Umbilical cord (tissue), 2 donors: Measurements from ENCODE around the gene ATP8B2. TPM values are rescaled to one million over a fixed set of nuclear protein-coding genes. Genes with fewer than 3 reads are reported as not detected.
"Not testable (repeated sequence)": the region's sequence is repeated elsewhere in the genome, so short reads cannot be mapped to it uniquely, and the experiment has no call there.

Experiments used
- DNase-seq: peaks from one replicate; pipeline ENCODE4 v3.0.0-alpha.2; 2015; ENCODE audit warnings: low spot score
- total RNA-seq: library from RNA; depleted of rRNA; stranded (reverse); fragments of >200 nt; gene quantifications from one replicate; pipeline ENCODE4 v1.2.3, GENCODE V29; 2014; ENCODE audit warnings: low replicate concordance; ENCODE audit not compliant: insufficient read depth

The ATP8B2 gene, protein sequence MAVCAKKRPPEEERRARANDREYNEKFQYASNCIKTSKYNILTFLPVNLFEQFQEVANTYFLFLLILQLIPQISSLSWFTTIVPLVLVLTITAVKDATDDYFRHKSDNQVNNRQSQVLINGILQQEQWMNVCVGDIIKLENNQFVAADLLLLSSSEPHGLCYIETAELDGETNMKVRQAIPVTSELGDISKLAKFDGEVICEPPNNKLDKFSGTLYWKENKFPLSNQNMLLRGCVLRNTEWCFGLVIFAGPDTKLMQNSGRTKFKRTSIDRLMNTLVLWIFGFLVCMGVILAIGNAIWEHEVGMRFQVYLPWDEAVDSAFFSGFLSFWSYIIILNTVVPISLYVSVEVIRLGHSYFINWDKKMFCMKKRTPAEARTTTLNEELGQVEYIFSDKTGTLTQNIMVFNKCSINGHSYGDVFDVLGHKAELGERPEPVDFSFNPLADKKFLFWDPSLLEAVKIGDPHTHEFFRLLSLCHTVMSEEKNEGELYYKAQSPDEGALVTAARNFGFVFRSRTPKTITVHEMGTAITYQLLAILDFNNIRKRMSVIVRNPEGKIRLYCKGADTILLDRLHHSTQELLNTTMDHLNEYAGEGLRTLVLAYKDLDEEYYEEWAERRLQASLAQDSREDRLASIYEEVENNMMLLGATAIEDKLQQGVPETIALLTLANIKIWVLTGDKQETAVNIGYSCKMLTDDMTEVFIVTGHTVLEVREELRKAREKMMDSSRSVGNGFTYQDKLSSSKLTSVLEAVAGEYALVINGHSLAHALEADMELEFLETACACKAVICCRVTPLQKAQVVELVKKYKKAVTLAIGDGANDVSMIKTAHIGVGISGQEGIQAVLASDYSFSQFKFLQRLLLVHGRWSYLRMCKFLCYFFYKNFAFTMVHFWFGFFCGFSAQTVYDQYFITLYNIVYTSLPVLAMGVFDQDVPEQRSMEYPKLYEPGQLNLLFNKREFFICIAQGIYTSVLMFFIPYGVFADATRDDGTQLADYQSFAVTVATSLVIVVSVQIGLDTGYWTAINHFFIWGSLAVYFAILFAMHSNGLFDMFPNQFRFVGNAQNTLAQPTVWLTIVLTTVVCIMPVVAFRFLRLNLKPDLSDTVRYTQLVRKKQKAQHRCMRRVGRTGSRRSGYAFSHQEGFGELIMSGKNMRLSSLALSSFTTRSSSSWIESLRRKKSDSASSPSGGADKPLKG
- total RNA-seq, result 107 TPM

DNA sequence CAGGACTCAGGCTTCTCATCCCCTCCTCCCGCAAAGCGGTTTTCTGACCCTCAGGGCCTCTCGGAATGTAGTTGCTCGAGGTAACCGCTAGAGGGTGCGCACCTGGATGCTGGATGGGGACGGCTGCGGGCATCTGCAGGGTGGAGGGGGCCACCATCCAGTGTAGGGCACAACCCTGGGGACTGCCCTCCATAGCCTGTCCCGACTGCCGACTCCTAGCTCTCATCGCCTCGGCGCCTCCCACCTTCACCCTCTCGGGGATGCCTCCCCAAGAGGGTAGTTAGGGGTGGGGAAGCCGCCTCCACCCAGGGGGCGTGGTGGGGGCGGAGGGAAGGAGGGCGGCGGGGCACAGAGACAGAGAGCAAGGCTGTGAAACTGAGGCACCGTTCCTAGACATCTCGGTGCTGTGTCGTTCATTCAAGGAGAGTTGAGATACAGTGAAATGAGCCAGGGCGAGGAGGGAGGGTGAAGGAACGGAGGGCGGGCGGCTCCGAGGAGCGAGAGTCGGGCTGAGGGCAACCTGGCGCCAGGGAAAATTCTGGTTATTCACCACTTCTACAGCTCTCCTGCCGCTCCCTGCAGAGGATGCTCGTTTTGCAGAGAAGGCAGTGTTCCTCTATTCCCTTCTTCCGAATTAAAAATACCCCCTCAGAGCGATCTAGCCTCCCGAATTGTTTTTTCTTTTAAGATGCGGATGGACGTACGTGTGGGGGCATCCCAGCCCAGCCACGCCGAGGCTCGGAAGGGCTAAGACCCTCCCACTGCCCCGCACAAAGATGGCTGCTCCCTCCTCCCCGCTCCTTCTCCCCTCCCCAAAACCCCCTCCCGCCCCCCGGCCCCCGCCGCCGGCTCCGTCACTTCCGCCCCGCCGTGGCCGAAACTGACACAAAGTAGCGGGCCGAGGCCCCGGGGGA lies at the start of gene ATP8B2:
Gene ATP8B2 (plus strand): TSS at position 857 of the 914 bp plus-strand sequence. CDS start 2,617 bp downstream, outside the sequence.
- peak; percentile 80 for DNase-seq

DNA sequence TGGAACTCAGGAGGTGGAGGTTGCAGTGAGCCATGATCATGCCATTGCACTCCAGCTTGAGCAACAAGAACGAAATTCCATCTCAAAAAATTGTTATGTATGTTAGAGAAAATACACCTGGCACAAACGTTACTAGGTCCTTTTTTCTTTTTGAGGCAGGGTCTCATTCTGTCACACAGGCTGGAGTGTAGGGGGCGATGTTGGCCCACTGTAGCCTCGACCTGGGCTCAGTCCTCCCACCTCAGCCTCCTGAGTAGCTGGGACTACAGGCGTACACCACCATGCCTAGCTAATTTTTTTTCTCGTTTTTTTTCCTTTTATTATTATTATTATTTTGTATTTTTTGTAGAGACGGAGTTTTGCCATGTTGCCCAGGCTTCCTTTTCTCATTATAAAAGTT lies 48.5 kb upstream of the ATP8B2 start:
- DNase-seq, result no peak

DNA sequence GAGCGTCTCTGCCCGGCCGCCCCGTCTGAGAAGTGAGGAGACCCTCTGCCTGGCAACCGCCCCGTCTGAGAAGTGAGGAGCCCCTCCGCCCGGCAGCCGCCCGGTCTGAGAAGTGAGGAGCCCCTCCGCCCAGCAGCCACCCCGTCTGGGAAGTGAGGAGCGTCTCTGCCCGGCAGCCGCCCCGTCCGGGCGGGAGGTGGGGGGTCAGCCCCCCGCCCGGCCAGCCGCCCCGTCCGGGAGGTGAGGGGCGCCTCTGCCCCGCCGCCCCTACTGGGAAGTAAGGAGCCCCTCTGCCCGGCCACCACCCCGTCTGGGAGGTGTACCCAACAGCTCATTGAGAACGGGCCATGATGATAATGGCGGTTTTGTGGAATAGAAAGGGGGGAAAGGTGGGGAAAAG lies 37.7 kb upstream of the ATP8B2 start:
- not testable (repeated sequence) for DNase-seq

DNA sequence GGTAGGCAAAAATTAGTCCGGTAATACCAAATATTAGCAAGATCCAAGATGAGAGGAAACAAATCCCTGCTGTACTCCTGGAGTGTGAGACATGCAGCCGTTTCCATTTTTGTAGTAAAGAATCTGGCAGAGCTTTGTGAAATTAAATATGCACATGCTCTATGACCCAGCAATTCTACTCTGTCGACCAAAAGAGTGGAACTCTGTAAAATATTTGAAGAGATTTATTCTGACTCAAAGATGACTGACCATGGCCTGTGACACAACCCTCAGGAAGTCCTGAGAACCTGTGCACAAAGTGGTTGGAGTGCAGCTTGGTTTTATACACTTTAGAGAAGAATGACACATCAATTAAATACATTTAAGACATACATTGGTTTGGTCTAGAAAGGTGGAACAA lies 36.7 kb upstream of the ATP8B2 start:
- DNase-seq, result no peak

DNA sequence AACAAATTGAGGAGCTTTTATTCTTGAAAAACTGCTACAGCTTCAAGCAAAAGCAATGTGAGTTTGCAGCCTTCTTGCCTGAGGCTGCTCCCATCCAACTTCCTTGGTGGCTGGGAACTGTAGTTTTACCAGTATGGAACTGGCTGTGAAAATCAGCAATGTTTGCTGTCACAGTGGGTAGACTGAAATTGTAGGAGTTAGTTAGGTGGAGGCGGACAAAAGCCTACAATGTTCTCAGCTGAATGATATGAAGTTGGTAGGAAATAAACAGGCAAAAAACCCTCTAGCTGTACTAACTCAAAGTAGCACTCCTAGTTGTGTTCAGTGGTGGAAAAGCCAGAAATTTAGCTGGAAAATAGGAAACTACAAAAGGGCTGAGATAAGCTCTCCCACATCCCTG lies 34.4 kb upstream of the ATP8B2 start:
- no peak for DNase-seq

DNA sequence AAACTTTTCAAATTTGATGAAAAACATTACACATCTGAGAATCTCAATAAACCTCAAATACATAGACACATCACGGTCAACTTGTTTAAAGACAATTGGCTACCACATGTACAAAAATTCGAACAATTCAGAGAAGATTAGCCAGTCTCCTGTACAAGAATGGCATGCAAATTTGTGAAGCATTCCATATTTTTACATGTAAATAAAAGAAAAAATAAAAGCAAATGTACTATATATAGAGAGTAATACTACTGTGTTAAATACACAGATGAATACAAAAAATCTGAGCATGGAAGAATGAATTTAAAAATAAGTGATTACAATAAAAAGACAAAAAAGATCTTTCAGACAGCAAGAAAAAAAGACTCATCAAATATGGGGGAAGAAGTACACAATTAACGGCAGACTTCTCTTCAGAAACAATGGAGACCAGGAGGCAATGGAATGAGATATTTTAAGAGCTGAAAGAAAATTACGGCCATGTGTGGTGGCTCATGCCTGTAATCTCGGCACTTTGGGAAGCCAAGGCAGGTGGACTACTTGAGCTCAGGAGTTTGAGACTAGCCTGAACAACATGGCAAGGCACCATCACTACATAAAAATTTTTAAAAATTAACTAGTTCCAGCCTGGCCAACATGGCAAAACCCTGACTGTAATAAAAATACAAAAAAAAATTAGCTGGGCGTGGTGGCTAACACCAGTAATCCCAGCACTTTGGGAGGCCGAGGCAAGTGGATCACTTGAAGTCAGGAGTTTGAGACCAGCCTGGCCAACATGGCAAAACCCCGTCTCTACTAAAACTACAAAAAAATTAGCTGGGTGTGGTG lies 29.7 kb upstream of the ATP8B2 start:
- no peak for DNase-seq

DNA sequence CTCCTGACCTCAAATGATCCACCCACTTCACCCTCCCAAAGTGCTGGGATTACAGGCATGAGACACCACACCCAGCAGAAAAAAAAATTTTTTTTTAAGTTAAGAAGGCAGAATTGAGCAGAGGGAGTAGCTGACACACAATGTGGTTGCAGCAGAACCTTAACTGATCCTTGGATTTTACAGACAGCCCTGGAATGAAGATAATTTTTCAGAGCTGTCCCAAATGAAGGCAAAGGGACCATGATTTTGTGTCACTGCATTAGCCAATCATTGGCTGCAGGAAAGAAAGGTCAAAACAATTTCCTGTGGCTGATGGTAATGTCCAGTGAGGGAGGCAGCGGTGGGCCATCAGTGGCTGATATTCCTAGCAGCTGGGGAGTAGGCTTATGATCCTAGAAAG lies 23.7 kb upstream of the ATP8B2 start:
- DNase-seq, result no peak

DNA sequence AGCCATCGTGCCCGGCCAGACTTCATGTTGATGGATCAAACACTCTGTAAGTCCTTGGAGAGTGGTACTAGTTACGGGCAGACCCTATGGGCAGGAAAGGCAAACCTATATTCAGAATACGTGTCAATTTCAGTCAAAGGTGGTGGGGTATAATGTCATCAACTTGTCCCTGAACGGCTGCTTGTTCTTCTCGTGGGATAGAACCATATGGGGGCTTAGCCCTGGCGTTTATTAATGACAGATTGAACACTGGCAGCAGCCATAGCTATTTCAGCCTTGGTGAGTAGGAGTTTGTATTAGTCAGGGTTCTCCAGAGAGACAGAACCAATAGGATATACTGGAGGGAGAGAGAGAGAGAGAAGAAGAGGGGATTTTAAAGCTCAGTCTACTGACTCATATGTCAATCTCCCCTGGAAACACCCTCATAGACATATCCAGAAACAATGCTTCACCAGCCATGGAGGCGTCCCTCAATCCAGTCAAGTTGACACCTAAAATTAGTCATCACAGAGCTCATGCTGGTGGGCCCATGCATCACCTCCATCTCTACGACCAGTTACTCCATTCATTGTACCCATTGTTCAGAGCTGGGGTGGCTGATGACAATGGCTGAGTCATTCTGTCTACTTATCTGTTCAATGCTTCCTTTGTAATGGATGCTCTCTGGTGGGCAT lies 20.5 kb upstream of the ATP8B2 start:
- DNase-seq, result no peak

DNA sequence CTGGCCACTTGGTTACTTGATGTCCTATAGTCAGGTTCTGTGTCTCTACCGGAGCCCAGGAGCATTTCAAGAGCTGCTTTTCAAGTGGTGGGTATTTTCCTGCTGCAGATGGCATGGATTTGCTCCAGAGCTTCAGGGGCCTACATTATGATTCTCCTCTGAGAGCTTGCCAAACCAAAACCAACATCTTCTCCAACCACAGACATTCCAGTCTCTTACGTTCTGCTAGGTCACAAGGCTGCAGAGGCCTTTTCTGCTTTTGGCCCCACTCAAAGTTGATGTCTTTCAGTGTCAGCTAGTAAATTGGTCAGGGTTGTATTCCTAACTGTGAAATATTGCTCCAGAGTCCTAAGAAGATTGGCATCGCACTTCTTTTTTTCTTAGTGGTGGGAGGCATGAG lies 19.2 kb upstream of the ATP8B2 start:
- no peak for DNase-seq

DNA sequence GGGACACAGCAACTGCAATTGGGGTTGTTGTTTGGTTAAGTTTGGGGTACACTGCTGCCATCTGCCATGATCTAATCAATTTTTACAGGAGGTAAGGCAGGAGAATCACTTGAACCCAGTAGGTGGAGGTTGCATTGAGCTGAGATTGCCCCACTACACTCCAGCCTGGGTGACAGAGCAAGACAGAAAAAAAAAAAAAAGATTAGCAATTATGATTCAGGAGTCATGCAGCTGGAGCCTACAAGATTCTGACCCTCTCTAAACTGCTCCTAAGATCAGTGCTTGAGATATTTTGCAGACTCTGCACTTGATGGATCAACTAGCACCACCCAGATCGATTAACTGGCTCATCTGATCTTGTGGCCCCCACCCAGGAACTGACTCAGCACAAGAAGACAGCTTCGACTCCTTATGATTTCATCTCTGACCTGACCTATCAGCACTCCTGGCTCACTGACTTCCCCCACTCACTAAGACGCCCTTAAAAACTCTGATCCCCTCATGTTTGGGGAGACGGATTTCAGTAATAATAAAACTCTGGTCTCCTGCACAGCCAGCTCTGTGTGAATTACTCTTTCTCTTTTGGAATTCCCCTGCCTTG lies 17.6 kb upstream of the ATP8B2 start:
- not testable (repeated sequence) for DNase-seq

DNA sequence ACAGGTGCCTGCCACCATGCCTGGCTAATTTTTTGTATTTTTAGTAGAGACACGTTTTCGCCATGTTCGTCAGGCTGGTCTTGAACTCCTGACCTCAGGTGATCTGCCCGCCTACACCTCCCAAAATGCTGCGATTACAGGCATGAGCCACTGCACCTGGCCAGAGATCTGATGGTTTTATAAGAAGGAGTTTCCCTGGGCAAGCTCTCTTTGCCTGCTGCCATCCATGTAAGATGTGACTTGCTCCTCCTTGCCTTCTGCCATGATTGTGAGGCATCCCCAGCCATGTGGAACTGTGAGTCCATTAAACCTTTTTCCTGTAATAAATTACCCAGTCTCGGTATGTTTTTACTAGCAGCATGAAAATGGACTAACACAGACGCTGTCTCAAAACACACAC lies 16.2 kb upstream of the ATP8B2 start:
- DNase-seq, result not testable (repeated sequence)

DNA sequence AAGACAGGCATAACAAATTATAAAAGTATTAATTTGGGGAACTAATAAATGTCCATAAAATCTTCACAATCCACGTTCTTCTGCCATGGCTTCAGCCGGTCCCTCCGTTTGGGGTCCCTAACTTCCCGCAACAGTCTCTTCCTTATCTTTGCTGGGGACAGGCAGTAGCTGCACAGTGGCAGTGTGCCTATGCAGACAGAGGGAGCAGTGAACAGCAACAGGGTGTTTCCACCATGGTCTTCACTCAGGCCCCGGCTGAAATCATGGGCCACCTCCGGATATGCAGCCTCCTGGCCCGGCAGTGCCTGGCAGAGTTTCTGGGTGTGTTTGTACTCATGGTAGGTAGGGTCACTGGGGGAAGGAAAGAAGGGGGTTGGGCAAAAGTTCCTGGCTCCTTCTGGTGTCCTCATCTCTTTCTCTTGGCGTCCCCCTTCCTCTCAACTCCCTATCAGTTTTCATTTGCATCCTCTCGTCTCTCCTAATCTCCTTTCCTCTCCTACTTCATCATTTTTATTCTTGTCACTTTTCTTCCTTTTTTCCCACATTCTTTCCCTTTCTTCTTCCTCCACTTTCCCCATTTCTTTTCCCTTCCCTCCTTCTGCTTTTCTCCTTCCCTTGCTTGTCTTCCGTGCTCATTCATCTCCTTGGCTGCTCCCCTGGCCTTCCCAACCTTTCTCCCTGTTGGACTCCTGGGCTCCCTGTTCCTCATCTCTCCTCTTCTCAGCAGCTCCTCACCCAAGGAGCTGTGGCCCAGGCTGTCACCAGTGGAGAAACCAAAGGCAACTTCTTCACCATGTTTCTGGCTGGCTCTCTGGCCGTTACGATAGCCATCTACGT lies 12.9 kb upstream of the ATP8B2 start:
- not testable (repeated sequence) for DNase-seq

DNA sequence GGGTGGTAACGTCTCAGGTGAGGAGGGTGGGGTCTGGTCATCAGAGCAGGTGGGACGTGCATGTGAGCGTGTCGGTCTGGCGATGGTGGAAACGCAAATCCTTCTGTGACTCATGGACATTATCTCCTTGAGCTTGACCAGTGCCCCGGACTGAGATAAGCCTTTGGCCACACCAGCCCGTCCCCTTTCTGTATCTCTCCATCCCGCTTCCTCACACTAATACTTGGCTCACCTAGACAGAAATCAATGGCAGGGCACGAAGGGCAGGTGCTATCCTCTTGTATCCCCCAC lies 12.3 kb upstream of the ATP8B2 start:
- DNase-seq, result no peak

DNA sequence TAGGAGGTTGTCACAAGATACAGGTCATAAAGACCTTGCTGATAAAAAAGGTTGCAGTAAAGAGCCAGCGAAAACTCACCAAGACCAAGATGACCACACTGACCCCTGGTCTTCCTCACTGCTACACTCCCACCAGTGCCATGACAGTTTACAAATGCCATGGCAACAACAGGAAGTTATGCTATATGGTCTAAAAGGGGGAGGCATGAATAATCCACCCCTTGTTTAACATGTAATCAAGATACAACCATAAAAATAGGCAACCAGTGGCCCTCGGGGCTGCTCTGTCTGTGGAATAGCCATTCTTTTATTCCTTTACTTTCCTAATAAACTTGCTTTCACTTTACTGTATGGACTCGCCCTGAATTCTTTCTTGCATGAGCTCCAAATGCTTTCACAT lies 11.1 kb upstream of the ATP8B2 start:
- not testable (repeated sequence) for DNase-seq

DNA sequence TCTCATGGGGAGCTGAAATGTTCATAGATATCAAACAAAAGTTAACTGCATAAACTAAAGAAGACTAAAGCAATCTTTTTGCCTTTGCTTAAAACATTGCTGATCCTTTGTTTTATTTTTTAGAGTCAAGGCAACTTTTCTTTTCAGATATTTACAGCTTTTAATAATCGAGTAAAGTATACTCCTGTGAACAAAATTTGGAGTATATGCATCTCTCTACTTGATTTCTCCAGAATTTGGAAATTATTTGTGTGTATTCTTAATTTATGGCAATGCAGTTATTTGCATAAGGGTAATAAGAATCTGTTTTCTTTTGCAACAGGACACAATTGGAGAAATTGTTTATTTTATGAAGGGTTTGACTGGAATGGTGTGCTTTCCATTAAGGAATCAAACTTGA lies 8.6 kb upstream of the ATP8B2 start:
- DNase-seq, result no peak

DNA sequence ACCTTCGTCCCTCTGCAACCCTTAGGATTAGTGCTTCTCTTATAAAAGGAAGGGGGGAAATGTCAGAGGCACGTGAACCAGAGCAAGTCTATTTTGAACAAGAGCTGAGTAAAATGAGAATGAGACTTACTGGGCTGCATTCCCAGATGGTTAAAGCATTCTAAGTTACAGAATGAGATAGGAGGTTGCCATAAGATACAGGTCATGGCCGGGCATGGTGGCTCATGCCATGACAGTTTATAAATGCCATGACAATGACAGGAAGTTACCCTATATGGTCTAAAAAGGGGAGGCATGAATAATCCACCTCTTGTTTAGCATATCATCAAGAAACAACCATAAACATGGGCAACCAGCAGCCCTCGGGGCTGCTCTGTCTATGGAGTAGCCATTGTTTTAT lies 6.9 kb upstream of the ATP8B2 start:
- no peak for DNase-seq

DNA sequence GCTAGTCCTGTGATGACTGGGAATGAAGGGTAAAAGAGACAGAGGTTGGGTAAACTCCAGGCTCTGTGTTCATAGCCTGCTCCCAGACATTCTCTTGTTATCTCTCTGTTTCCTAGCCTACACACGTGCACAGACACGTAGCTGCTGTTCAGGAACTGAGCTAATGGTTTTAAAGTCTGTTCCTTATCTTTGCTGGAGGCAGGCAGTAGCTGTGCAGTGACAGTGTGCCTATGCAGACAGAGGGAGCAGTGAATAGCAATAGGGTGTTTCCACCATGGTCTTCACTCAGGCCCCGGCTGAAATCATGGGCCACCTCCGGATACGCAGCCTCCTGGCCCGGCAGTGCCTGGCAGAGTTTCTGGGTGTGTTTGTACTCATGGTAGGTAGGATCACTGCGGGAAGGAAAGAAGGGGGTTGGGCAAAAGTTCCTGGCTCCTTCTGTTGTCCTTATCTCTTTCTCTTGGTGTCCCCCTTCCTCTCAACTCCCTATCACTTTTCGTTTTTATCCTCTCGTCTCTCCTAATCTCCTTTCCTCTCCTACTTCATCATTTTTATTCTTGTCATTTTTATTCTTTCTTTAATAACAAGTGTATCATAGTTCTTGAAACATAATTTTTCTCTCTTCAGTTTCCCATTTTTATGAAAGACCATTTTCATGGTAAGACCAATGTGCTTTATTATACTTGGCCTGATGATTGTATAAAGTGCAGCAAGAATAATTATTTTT lies 4.3 kb upstream of the ATP8B2 start, which contains the start of gene AQP10:
Gene AQP10 (plus strand): TSS at position 212 of the 727 bp plus-strand sequence. CDS start 63 bp downstream, at position 275.
- peak; percentile 83 for DNase-seq

DNA sequence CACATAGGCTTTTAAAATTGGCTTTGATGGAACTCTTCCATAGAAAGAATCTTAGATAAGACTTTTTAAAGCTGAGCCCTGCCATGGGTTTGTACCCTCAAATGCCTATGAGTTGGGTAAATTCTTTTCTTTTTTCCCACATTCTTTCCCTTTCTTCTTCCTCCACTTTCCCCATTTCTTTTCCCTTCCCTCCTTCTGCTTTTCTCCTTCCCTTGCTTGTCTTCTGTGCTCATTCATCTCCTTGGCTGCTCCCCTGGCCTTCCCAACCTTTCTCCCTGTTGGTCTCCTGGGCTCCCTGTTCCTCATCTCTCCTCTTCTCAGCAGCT lies 3.8 kb upstream of the ATP8B2 start:
- not testable (repeated sequence) for DNase-seq
